Endothelial cell (in vitro differentiated cells): ENCODE results near the gene HMX2. TPM values are rescaled to one million over a fixed set of nuclear protein-coding genes. Genes with fewer than 3 reads are reported as not detected.

Experiments used
- DNase-seq: peaks from one replicate; pipeline ENCODE4 v3.0.0; 2021; ENCODE audit warnings: low spot score
- H3K27ac Mint-ChIP-seq: one replicate; pipeline ENCODE4 v1.8.0; 2021; ENCODE audit warnings: mixed read lengths, inconsistent platforms; ENCODE audit not compliant: unreplicated experiment
- H3K27me3 Mint-ChIP-seq: one replicate; pipeline ENCODE4 v1.8.0; 2021; ENCODE audit warnings: mild to moderate bottlenecking, moderate library complexity, mixed read lengths, inconsistent platforms; ENCODE audit not compliant: unreplicated experiment
- H3K36me3 Mint-ChIP-seq: one replicate; pipeline ENCODE4 v1.8.0; 2021; ENCODE audit warnings: mild to moderate bottlenecking, low read depth, mixed read lengths, inconsistent platforms; ENCODE audit not compliant: unreplicated experiment
- H3K4me1 Mint-ChIP-seq: one replicate; pipeline ENCODE4 v1.8.0; 2021; ENCODE audit warnings: mild to moderate bottlenecking, mixed read lengths, inconsistent platforms; ENCODE audit not compliant: unreplicated experiment
- H3K4me3 Mint-ChIP-seq: one replicate; pipeline ENCODE4 v1.8.0; 2021; ENCODE audit warnings: mild to moderate bottlenecking, mixed read lengths, inconsistent platforms; ENCODE audit not compliant: unreplicated experiment
- H3K9me3 Mint-ChIP-seq: one replicate; pipeline ENCODE4 v1.8.0; 2021; ENCODE audit warnings: mixed read lengths, inconsistent platforms; ENCODE audit not compliant: unreplicated experiment
- CTCF ChIP-seq: fragments of 200-600 bp; sonication (generic); IDR thresholded peaks from one replicate; pipeline ENCODE4 v1.5.0; 2021; ENCODE audit warnings: antibody characterized with exemption; ENCODE audit not compliant: unreplicated experiment
- total RNA-seq: library from RNA; stranded (reverse); fragmentation: NEBNext Ultra II Directional; extraction: Animal tissue kit (Norgen Biotek cat#: 25700); gene quantifications from one replicate; pipeline ENCODE4 v1.2.1, GENCODE V29; 2021; ENCODE audit not compliant: unreplicated experiment

Gene HMX2
- total RNA-seq, 1 donor from 2014 or later: not detected

- Mint-ChIP-seq H3K9me3 (no peaks in the 10 kb centered on the region), H3K4me1 (peaks cover 23% of the 10 kb centered on the region), H3K27me3 (peaks cover 2% of the 10 kb centered on the region), H3K4me3 (no peak overlapping the region), H3K36me3 (peaks cover 16% of the 10 kb centered on the region), H3K27ac (no peak overlapping the region)
- no peak for DNase-seq
- no peak for TF ChIP-seq CTCF
Measured at GRCh38 chr10:123157210-123157609, 9.3 kb downstream of the HMX2 start.

GRCh38 chr10:123158682-123159081, 10.7 kb downstream of the HMX2 start:
- H3K27ac Mint-ChIP-seq: no peak overlapping the region
- peaks cover 16% of the 10 kb centered on the region for H3K36me3 Mint-ChIP-seq
- no peaks in the 10 kb centered on the region for H3K9me3 Mint-ChIP-seq
- no peak overlapping the region for H3K4me3 Mint-ChIP-seq
- H3K4me1 Mint-ChIP-seq: peaks cover 19% of the 10 kb centered on the region
- DNase-seq: no peak
- no peak for TF ChIP-seq CTCF
- H3K27me3 Mint-ChIP-seq: peaks cover 2% of the 10 kb centered on the region

- Mint-ChIP-seq H3K27ac (no peak overlapping the region), H3K36me3 (peaks cover 20% of the 10 kb centered on the region), H3K4me3 (no peak overlapping the region), H3K27me3 (no peaks in the 10 kb centered on the region), H3K4me1 (peaks cover 9% of the 10 kb centered on the region), H3K9me3 (no peaks in the 10 kb centered on the region)
- TF ChIP-seq CTCF: no peak
- DNase-seq: no peak
Measured at GRCh38 chr10:123160311-123160980, 12.5 kb downstream of the HMX2 start.

- no peak overlapping the region for H3K27ac Mint-ChIP-seq
- peaks cover 11% of the 10 kb centered on the region for H3K36me3 Mint-ChIP-seq
- no peak for DNase-seq
- peaks cover 8% of the 10 kb centered on the region for H3K27me3 Mint-ChIP-seq
- no peak overlapping the region for H3K4me3 Mint-ChIP-seq
- TF ChIP-seq CTCF: no peak
- peaks cover 3% of the 10 kb centered on the region for H3K4me1 Mint-ChIP-seq
- H3K9me3 Mint-ChIP-seq: no peaks in the 10 kb centered on the region
Measured at GRCh38 chr10:123164319-123164718, 16.4 kb downstream of the HMX2 start.

- Mint-ChIP-seq H3K27ac (no peak overlapping the region), H3K4me1 (peaks cover 5% of the 10 kb centered on the region), H3K36me3 (peaks cover 11% of the 10 kb centered on the region), H3K4me3 (no peak overlapping the region), H3K9me3 (no peaks in the 10 kb centered on the region), H3K27me3 (peaks cover 8% of the 10 kb centered on the region)
- no peak for TF ChIP-seq CTCF
- DNase-seq: no peak
Measured at GRCh38 chr10:123165445-123166072, 17.6 kb downstream of the HMX2 start.
